GM19463 (cell line): ENCODE data around the gene RETREG3.
A peak's percentile ranks its signal among the peaks of the same experiment; 100 is the strongest.
"Not testable (repeated sequence)": the region's sequence is repeated elsewhere in the genome, so short reads cannot be mapped to it uniquely, and the experiment has no call there.

Source experiments
- ATAC-seq: cut with Tn5 transposase; IDR thresholded peaks from one replicate; pipeline ENCODE4 v1.9.1; 2021; ENCODE audit warnings: mild to moderate bottlenecking, moderate library complexity; ENCODE audit not compliant: unreplicated experiment

The RETREG3 gene

GRCh38 chr17:42573095-42573494 is 36.1 kb downstream of the RETREG3 start:
- no peak for ATAC-seq

DNA sequence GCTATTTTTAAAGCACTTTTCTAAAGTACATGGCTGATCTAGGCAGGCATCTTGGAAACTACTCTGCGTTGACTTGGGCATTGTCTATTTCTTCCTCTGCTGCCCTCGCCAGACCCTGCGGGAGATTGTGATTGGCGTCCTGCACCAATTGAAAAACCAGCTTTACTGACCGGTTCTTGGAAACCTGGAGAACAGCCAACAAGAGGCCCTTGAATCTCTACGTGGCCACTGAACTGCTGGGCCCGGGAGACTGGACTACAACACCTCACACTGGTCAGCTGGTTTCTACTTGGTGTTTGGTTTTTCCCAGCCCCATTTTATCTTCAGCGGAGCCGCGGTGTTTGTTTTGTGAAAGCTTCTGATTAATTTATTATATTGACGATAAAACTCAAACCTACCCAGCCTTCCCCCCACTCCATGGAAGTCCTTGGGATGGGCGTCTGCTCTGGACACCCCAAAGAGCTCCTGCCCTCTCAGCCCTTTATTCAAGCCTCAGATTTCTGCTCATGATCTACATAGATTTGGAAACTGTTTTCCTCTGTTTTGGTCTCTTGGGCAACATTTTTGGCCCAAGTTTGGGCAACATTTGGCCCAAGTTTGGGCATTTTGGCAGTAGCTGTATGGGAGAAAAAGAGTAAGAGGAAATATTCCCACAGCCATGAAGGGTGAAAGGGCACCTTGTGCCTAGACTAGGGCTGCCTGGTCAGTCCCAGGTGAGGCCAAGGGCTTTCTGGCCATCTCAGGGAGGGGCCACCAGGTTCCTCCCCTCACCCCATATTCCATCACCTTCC is 37.5 kb downstream of the RETREG3 start:
- ATAC-seq = no peak

DNA sequence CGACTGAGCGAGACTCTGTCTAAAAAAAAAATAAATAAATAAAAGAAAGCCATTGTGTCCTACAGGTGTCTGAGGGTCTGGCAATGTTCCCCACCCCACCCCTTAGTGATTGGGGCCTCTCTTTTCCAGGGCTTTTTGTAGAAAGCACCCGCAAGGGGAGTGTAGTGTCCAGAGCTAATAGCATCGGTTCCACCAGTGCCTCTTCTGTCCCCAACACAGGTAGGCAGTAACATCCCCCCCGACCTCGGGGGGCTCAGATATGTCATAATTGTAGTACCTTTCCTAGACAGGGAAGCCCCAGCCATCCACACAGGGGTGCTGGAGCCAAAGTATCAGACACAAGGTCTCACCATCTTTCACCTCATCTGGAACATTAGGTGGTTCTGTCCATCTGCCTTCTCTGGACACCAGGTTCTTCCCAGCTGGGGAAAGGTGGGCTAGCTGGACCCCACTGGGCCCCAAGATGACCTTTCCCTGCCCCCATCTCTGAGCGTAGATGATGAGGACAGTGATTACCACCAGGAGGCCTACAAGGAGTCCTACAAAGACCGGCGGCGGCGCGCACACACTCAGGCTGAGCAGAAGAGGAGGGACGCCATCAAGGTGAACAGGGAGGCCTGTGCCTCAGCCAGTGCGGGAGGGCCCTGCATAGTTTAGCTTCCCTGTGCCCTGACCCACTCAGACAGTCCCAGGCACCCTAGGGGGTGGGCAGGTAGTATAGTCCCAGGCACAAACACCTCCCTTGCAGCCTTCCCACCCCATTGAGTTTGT is 40.6 kb downstream of the RETREG3 start:
- ATAC-seq = no peak

DNA sequence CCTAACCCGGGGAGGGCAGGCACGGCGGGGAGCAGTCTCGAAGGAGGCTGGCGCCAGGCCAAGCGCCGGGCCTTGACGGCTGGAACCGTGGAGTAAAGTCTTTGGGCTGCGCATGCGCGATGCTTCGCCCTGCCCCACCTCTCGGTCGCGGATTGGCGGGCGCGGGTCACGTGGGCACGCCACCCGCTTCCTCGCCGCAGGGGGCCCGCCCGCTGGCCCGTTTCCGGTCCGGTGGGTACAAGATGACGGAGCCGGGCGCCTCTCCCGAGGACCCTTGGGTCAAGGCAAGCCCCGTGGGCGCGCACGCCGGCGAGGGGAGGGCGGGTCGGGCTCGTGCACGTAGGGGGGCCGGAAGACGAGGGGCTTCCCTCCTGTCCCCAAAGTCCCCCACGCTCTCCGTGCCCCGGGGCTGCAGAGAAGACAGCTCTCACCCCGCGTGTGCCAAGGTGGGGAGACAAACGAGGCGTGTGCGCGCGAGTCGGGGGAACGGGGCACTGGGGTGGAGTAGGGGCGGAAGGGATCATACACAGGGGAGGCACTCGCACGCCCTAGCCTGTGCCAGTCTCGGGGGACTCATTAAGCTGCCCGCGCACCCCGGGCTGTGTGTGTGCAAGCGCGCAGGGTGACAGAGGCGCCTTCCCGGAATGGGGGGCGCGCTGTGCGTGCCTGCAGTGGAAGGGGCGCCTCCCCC is 42.1 kb downstream of the RETREG3 start, which contains the start of gene MLX:
MLX (plus strand) TSS at position 218 of the 691 bp plus-strand sequence; CDS start at position 243, 25 bp downstream.
- peak; percentile 58 for ATAC-seq

- ATAC-seq = no peak
Measured at GRCh38 chr17:42566215-42566882, 42.8 kb downstream of the RETREG3 start.

- ATAC-seq = no peak
Measured at GRCh38 chr17:42565523-42566214, 43.5 kb downstream of the RETREG3 start.

- no peak for ATAC-seq
Measured at GRCh38 chr17:42564815-42565522, 44.2 kb downstream of the RETREG3 start.

DNA sequence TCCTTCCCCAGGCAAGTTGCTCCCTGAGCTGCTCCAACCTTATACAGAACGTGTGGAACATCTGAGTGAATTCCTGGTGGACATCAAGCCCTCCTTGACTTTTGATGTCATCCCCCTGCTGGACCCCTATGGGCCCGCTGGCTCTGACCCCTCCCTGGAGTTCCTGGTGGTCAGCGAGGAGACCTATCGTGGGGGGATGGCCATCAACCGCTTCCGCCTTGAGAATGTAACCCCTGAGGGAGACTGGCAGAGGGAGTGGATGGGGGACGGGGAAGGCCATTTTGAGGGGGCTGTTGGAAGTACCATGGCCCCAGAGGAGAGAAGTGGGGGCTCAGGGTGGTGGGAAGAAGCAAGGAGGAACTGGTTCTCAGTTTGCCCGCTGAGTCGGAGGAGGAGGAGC is 45.2 kb downstream of the RETREG3 start:
- ATAC-seq = no peak

DNA sequence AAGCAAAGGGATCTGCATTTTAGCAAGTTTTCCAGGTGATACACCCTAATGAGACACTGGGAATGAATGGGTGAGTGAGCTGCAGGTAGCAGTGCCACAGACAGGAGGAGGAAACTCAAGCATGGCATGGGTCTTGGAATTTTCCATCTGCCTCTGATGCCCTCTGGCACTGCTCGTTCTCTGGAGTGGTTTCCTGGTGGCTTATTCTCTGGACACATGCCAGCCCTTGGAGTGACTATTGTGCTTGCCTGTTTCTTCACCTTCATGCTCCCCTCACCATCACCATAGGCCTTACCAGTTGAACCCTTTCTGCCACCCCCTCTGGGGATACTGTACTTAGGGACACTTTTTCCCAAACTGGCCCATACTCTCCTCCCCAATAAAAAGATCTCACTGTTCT is 45.6 kb downstream of the RETREG3 start:
- no peak for ATAC-seq

- no peak for ATAC-seq
Measured at GRCh38 chr17:42563143-42563509, 46.0 kb downstream of the RETREG3 start.

DNA sequence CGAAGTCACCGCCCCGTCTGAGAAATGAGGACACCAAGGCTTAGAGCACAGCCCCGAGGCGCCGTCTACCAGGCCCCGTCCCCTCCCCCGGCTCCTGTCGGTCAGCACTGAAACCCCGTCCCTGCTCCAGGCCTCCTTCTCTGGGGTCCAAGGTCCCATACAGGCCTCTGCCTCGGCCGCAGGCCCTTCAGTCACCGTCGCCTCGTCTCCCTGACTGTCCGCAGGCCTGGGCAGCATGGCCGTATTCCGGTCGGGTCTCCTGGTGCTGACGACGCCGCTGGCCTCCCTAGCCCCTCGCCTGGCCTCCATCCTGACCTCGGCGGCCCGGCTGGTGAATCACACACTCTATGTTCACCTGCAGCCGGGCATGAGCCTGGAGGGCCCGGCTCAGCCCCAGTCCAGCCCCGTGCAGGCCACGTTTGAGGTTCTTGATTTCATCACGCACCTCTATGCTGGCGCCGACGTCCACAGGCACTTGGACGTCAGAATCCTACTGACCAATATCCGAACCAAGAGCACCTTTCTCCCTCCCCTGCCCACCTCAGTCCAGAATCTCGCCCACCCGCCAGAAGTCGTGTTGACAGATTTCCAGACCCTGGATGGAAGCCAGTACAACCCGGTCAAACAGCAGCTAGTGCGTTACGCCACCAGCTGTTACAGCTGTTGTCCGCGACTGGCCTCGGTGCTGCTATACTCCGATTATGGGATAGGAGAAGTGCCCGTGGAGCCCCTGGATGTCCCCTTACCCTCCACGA is 46.6 kb downstream of the RETREG3 start:
- no peak for ATAC-seq

- ATAC-seq = peak; percentile 56
Measured at GRCh38 chr17:42561897-42562387, 47.2 kb downstream of the RETREG3 start, which contains the start of gene COASY. Gene COASY, plus strand, starts transcription at chr17:42562148. Its CDS starts 475 bp downstream, at chr17:42562623.

DNA sequence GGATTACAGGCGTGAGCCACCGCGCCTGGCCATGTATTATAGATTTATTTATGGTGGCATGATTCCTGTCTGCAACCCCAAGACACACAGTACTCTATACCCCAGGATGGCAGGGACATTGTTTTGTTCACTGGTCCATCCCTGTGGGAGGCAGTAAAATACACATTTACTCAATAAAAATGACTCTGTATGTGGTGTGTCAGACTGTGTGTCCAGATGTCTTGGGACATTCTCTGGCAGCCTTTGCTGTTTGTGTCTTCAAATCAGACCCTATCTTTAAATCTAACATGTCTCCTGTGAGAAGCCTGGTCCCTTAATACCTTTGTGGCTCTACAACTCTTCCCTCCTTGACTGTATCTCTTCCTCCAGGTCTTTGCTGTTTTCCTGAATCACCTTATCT is 48.9 kb downstream of the RETREG3 start:
- ATAC-seq = no peak

DNA sequence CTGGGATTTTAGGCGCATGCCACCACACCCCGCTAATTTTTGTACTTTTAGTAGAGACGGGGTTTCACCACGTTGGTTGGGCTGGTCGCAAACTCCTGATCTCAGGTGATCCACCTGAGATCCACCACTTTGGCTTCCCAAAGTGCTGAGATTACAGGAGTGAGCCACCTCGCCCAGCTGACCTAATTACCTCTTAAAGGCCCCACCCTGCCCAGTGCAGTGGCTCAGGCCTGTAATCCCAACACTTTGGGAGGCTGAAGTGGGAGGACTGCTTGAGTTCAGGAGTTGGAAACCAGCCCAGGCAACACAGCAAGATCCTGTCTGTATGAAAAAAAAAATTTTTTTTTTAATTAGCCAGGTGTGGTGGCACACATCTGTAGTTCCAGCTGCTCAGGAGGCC is 50.1 kb downstream of the RETREG3 start:
- no peak for ATAC-seq

DNA sequence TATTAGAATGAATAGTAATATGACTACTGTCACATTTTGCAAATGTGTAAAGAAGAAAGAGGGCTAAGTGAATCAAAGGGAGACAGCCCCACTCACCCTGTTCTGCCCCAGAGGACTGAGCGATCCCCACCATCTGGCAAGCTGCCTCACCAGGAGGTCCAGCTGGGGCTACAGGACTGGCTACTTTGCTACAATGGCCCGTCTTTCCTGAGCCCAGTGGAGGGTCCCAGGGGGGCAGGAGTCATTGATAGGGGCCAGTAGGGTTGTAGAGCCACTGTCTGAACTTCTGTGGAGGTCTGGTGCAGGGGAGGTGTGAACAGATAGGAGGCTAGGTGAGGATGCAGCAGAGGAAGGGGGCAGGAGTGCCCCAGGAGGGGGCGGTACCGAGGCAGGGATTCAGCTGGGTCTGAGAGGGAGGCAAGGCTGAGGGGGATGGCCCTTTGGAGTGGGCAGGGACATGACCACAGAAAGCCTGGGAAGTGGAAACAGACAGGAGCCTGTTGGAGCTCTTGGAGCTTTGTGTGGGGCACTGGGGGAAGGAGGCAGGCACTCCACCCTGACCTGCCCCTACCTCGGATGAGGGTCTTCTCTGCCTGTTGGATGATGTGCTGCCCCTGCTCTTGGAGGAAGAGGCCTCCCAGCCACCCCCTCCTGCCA is 53.1 kb downstream of the RETREG3 start:
- not testable (repeated sequence) for ATAC-seq

DNA sequence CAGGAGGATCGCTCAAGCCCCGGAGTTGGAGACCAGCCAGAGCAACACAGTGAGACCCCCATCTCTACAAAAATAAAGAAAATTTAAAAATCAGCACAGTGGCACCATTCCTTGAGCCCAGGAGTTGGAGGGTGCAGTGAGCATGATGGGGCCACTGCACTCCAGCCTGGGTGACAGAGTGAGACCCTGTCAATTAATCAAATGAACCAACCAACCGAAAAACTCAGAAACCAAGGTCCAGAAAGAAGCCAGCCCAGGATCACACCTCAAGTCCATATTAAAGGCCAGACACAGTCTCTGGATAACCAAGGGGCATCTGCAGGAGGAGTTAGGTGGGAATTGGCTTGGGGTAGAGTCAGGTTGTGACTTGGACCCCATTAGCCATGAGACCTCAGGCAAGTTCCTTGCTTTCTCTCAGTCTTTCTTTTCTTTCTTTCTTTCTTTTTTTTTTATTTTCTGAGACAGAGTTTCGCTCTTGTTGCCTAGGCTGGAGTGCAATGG is 54.0 kb downstream of the RETREG3 start:
- no peak for ATAC-seq

DNA sequence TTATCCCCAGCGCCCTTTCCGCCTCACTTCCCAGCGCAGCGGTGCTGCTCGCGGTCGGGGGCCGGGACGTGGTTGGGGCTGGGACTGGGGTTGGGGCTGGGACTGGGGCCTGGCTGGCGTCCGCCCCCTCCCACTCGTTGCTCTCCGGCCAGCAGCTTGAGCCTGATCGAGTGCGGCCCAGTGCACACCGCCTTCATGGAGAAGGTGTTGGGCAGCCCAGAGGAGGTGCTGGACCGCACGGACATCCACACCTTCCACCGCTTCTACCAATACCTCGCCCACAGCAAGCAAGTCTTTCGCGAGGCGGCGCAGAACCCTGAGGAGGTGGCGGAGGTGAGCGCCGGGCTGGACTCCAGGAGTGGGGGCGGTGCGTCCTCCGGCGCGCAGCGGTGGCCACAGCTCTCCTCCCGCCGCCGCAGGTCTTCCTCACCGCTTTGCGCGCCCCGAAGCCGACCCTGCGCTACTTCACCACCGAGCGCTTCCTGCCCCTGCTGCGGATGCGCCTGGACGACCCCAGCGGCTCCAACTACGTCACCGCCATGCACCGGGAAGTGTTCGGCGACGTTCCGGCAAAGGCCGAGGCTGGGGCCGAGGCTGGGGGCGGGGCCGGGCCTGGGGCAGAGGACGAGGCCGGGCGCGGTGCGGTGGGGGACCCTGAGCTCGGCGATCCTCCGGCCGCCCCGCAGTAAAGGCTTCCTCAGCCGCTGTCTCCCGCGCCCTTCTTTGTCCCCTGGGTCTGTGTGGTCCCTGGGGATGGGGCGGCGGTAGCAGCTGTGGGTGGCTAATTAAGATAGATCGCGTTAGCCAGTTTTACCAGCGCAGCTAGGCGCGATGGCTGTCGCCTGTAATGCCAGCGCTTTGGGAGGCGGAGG is 54.7 kb downstream of the RETREG3 start:
- ATAC-seq = peak; percentile 91
